ENCODE data around the gene SMCHD1.
"Not testable (repeated sequence)": the region's sequence is repeated elsewhere in the genome, so short reads cannot be mapped to it uniquely, and the experiment has no call there.

The SMCHD1 gene

GRCh38 chr18:2717407-2717806 lies 61.9 kb downstream of the SMCHD1 start:
- H3K27ac ChIP-seq = no peak overlapping the region
- TF ChIP-seq CTCF (conservative IDR thresholded peaks at IDR 0.05; ENCODE audit: low read depth) = no peak
- ChIA-PET CTCF (no interaction called here), POLR2A (ENCODE audit: low non-redundant PET) (no interaction called here)
- DNase-seq (ENCODE audit: low spot score) = no peak

GRCh38 chr18:2719040-2719439 lies 63.5 kb downstream of the SMCHD1 start:
- TF ChIP-seq CTCF (conservative IDR thresholded peaks at IDR 0.05; ENCODE audit: low read depth) = no peak
- POLR2A ChIA-PET (ENCODE audit: low non-redundant PET) = no interaction called here
- no peak overlapping the region for H3K27ac ChIP-seq
- CTCF ChIA-PET = interaction anchor here (0.6 kb wide), 1 partner anchor 14 kb away, joined by 4 read pairs; no protein-coding TSS in a partner anchor
- DNase-seq (ENCODE audit: low spot score) = no peak

- ChIA-PET POLR2A (ENCODE audit: low non-redundant PET) (no interaction called here), CTCF (no interaction called here)
- no peak overlapping the region for H3K27ac ChIP-seq
- no peak for TF ChIP-seq CTCF (conservative IDR thresholded peaks at IDR 0.05; ENCODE audit: low read depth)
- DNase-seq (ENCODE audit: low spot score) = no peak
Measured at GRCh38 chr18:2723207-2723606, 67.7 kb downstream of the SMCHD1 start.

- POLR2A ChIA-PET (ENCODE audit: low non-redundant PET) = no interaction called here
- DNase-seq (ENCODE audit: low spot score) = no peak
- TF ChIP-seq CTCF (conservative IDR thresholded peaks at IDR 0.05; ENCODE audit: low read depth) = no peak
- no peak overlapping the region for H3K27ac ChIP-seq
- CTCF ChIA-PET = interaction anchor here (0.7 kb wide), 1 partner anchor 56 kb away, joined by 3 read pairs; no protein-coding TSS in a partner anchor
Measured at GRCh38 chr18:2729757-2730156, 74.2 kb downstream of the SMCHD1 start.

- H3K27ac ChIP-seq = no peak overlapping the region
- CTCF ChIA-PET = no interaction called here
- DNase-seq (ENCODE audit: low spot score) = no peak
- TF ChIP-seq CTCF (conservative IDR thresholded peaks at IDR 0.05; ENCODE audit: low read depth) = no peak
- POLR2A ChIA-PET (ENCODE audit: low non-redundant PET) = no interaction called here
Measured at GRCh38 chr18:2736823-2737222, 81.3 kb downstream of the SMCHD1 start.

GRCh38 chr18:2740082-2740481 lies 84.6 kb downstream of the SMCHD1 start:
- H3K27ac ChIP-seq; POLR2A ChIA-PET (ENCODE audit: low non-redundant PET); CTCF ChIA-PET; DNase-seq (ENCODE audit: low spot score): not testable (repeated sequence)

GRCh38 chr18:2746274-2746673 lies 90.7 kb downstream of the SMCHD1 start:
- no peak for TF ChIP-seq CTCF (conservative IDR thresholded peaks at IDR 0.05; ENCODE audit: low read depth)
- DNase-seq (ENCODE audit: low spot score) = no peak
- ChIA-PET CTCF (no interaction called here), POLR2A (ENCODE audit: low non-redundant PET) (no interaction called here)
- H3K27ac ChIP-seq = no peak overlapping the region

Measured in RWPE1 (cell line).